LNCAP (cell line): Measurements from ENCODE around the gene P2RX7.

Experiments used
- CTCF ChIP-seq: fragments of 450-650 bp; IDR thresholded peaks from 2 replicates; pipeline ENCODE4 v1.5.1; 2017; ENCODE audit warnings: mild to moderate bottlenecking

Gene P2RX7

GRCh38 chr12:121099779-121100178 lies 32.9 kb upstream of the P2RX7 start:
- no peak for TF ChIP-seq CTCF

DNA sequence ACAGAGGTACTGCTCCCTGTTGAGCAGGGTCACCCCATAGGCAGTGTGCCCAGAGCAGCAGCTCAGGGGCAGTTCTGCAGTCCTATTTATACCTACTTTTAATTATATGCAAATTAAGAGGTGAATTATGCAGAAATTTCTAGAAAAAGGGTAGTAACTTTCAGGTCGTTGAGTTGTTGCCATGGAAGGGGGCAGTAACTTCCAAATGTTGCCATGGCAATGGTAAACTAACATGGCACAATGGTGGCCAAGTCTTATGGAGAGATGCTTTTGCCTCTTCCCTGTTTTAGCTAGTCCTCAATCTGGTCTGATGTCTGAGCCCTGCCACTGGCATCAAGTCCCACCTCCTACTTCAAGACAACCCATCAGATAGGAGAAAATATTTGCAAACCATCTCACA lies 30.4 kb upstream of the P2RX7 start:
- TF ChIP-seq CTCF = no peak

DNA sequence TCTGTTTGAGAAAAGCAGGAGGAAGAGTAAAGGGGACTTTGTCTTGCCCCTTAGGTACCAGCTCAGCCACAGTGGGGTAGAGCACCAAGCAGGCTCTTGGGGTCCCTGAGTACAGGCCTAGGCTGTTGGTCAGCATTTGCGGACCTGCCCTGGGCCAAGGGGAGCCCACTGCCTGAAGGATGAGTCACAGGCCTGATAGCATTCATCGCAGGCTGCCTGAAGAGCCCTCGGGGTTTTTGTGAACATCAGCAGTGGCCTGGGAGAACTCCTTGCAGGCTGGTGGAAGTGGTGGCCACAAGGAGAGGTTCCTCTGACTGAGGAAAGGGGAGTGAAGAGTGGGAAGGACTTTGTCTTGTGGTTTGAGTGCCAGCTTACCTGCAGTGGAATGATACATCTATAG lies 25.0 kb upstream of the P2RX7 start:
- TF ChIP-seq CTCF = no peak

DNA sequence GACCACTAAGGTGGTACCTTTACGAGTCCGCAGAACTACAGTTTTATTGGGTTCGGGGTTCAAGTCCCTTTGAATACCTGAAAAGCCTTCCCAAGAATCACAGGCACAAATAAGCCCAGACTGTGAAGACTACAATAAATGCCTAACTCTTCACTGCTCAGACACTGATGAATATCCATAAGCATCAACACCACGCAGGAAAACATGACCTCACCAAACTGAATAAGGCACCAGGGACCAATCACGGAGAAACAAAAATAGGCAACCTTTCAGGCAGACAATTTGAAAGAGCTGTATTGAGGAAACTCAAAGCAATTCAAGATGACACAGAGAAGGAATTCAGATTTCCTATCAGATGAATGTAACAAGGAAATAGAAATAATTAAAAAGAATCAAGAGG lies 24.2 kb upstream of the P2RX7 start:
- TF ChIP-seq CTCF = no peak

- peak; percentile 97 for TF ChIP-seq CTCF
Observed at GRCh38 chr12:121110211-121110940, 22.3 kb upstream of the P2RX7 start.

- no peak for TF ChIP-seq CTCF
Observed at GRCh38 chr12:121111684-121112083, 21.0 kb upstream of the P2RX7 start.

- TF ChIP-seq CTCF = no peak
Observed at GRCh38 chr12:121112496-121112895, 20.2 kb upstream of the P2RX7 start.

DNA sequence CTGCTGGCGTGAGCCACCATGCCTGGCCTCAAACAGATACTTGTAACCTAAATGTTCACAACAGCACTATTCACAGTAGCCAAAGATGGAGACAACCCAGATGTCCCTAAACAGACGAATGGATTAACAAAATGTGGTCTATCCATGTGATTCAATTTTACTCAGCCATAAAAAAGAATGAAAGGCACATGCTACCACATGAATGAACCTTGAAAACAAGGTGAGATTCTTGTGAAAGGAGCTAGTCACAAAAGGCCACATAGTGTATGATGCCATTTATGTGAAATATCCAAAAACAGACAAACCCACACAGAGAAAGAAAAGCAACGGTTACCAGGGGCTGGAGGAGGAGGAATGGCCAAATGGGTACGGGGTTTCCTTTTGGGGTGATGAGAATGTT lies 19.6 kb upstream of the P2RX7 start:
- no peak for TF ChIP-seq CTCF
